ENCODE measurements around the gene RNF14. TPM values are rescaled to one million over a fixed set of nuclear protein-coding genes. Genes with fewer than 3 reads are reported as not detected.

RNF14 gene
- total RNA-seq, 1 donor from 2014 or later, result 30.4 TPM

DNA sequence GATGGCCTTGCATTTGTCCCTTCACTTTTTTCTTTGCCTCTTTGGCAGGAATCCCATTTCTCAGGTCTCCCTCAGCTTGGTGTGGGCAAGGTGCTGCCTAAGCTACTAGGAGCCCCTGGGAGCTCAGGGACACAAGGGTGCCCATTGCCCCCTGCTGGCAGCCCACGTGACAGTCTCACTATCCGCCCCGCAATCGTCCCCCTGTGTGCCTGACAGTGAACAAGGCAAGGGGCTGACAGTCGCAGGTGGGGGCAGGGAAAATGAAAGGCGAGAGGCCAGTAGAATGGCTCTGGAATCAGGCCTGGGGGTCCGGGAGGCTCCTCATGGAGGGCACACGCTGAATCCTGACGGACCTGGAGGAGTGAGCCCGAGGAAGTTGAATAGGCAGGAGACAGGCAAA lies 8.9 kb upstream of the RNF14 start:
- TF ChIP-seq, protein P1, sequence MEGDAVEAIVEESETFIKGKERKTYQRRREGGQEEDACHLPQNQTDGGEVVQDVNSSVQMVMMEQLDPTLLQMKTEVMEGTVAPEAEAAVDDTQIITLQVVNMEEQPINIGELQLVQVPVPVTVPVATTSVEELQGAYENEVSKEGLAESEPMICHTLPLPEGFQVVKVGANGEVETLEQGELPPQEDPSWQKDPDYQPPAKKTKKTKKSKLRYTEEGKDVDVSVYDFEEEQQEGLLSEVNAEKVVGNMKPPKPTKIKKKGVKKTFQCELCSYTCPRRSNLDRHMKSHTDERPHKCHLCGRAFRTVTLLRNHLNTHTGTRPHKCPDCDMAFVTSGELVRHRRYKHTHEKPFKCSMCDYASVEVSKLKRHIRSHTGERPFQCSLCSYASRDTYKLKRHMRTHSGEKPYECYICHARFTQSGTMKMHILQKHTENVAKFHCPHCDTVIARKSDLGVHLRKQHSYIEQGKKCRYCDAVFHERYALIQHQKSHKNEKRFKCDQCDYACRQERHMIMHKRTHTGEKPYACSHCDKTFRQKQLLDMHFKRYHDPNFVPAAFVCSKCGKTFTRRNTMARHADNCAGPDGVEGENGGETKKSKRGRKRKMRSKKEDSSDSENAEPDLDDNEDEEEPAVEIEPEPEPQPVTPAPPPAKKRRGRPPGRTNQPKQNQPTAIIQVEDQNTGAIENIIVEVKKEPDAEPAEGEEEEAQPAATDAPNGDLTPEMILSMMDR (IDR thresholded peaks at IDR 0.05), result no peak
- Mint-ChIP-seq H3K4me1 (peaks cover 18% of the 10 kb centered on the region), H3K36me3 (ENCODE audit: low read depth) (peaks cover 2% of the 10 kb centered on the region), H3K27ac (no peak overlapping the region), H3K27me3 (peaks cover 3% of the 10 kb centered on the region), H3K4me3 (no peak overlapping the region), H3K9me3 (no peaks in the 10 kb centered on the region)
- CTCF ChIA-PET, result interaction anchor here (0.8 to 6.9 kb wide), 29 partner anchors 10 to 368 kb away, joined by 3 to 133 read pairs (median 8); partner anchors contain the start of genes DELE1, FCHSD1, GNPDA1 and RNF14
- intact Hi-C loops (cut with micrococcal nuclease), result loop anchor here (1.0 to 2.0 kb wide), 9 partner anchors 9 to 368 kb away; partner anchors contain the start of genes DELE1 and RNF14
- DNase-seq, result no peak
- ATAC-seq (ENCODE audit: low read depth), result no peak
- POLR2A ChIA-PET, result interaction anchor here (1.0 to 2.6 kb wide), 3 partner anchors 10 to 268 kb away, joined by 6 to 18 read pairs (median 11); partner anchors contain the start of genes DELE1 and RNF14

DNA sequence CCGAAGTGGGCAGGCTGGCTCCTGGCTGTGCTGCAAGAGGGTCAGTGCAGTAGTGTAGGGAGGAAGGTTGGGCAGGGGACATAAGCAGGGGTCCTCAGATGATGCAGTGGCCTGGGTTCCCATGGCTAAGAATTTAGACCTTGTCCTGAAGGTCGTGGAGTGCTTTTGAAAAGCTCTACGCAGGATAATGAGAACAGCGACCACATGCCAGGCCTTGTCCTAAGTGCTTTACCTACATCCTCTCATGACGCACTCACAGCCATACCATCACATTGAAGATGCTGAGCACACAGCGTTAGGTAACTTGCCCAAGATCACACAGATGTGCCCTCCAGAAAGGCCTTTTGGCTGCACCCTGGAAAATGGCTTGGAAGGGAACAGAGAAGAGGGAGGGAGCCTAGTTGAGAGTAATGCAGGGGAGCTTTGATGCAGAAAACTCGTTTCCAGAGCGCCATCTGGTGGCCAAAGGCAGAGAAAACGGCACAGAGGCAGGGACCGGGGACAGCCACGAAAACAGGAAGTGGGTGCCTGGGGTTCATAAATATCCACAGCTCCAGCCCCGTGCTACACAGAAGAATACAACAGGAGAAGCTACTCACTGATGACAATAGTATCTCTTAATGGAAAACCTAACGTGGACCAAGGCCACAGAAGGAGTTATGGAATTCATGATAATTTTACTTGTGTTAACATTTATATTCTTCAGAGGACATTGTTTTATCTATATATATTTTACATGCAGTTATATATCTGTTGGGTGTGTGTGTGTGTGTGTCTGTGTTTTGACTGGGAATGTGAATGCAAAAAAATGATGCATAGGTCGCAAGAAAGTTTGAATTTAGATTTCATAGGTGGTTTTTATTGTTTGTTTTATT lies 8.2 kb upstream of the RNF14 start:
- intact Hi-C loops (cut with micrococcal nuclease), result loop anchor here (1.0 to 2.0 kb wide), 9 partner anchors 9 to 368 kb away; partner anchors contain the start of genes DELE1 and RNF14
- DNase-seq (peak; percentile 77), ATAC-seq (ENCODE audit: low read depth) (peak; percentile 99)
- Mint-ChIP-seq H3K27me3 (peaks cover 3% of the 10 kb centered on the region), H3K9me3 (no peaks in the 10 kb centered on the region), H3K36me3 (ENCODE audit: low read depth) (peaks cover 2% of the 10 kb centered on the region), H3K27ac (peak overlapping the region; percentile 75), H3K4me1 (peaks cover 18% of the 10 kb centered on the region), H3K4me3 (peak overlapping the region; percentile 9)
- ChIA-PET CTCF (interaction anchor here (0.6 to 6.9 kb wide), 37 partner anchors 9 to 397 kb away, joined by 3 to 133 read pairs (median 5); partner anchors contain the start of genes DELE1, FCHSD1, GNPDA1 and RNF14), POLR2A (interaction anchor here (0.6 to 2.6 kb wide), 7 partner anchors 9 to 342 kb away, joined by 3 to 18 read pairs (median 4); partner anchors contain the start of genes DELE1, DIAPH1 and RNF14)
- TF ChIP-seq, protein P1 (IDR thresholded peaks at IDR 0.05), result no peak

DNA sequence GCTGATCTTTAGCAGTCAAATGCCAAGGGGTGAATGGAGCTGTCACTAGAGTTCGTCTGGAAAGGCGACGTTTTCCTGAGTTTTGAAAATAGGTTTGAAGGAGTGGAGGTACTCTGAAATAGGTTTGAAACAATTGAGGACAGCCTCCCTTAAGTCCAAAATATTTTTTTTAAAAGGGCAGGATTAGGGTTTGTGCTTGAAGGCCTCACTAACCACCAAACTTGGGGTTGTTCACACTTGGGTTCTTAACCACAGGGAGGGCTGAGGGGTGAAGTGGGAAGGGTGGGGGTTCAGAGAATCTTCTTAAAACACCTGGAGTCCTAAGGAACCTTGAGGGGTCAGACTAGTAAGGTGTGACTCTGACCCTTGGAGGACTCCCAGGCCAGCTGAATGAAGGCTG lies 7.4 kb upstream of the RNF14 start:
- Mint-ChIP-seq H3K36me3 (ENCODE audit: low read depth) (peaks cover under 1% of the 10 kb centered on the region), H3K4me3 (no peak overlapping the region), H3K27ac (no peak overlapping the region), H3K4me1 (peaks cover 20% of the 10 kb centered on the region), H3K9me3 (no peaks in the 10 kb centered on the region), H3K27me3 (peaks cover 3% of the 10 kb centered on the region)
- ChIA-PET CTCF (interaction anchor here (0.8 to 6.9 kb wide), 30 partner anchors 8 to 397 kb away, joined by 3 to 133 read pairs (median 8); partner anchors contain the start of genes DELE1 and RNF14), POLR2A (interaction anchor here (0.6 to 2.6 kb wide), 5 partner anchors 8 to 342 kb away, joined by 3 to 18 read pairs (median 4); partner anchors contain the start of genes DELE1, DIAPH1 and RNF14)
- intact Hi-C loops (cut with micrococcal nuclease), result loop anchor here (2.0 kb wide), 3 partner anchors 39 to 259 kb away; partner anchors contain the start of gene DELE1
- ATAC-seq (ENCODE audit: low read depth) (no peak), DNase-seq (no peak)
- TF ChIP-seq, protein P1 (IDR thresholded peaks at IDR 0.05), result no peak

DNA sequence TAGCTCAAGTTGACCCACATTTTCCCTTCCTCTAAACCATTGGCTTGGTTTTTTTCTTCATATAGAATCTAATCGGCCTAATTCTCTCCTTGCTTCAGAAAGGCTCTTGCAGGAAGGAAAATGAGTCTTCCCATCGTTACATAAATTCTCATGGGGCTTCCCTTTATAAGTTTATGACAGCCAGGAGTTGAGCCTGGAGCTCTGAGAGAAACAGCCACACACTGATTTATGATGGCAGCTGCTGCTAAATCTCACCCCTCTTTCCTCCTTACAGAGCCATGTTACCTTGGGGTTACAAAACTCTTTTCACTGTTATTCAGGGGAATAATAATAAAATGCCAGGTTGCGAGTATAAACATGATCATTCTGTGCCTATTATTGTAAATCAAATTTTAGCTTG lies 5.2 kb upstream of the RNF14 start:
- POLR2A ChIA-PET, result no interaction called here
- intact Hi-C loops (cut with micrococcal nuclease), result no loop called here
- CTCF ChIA-PET, result interaction anchor here (1.1 kb wide), 1 partner anchor 272 kb away, joined by 5 read pairs; no protein-coding TSS in a partner anchor
- Mint-ChIP-seq H3K9me3 (no peaks in the 10 kb centered on the region), H3K4me3 (no peak overlapping the region), H3K27ac (no peak overlapping the region), H3K36me3 (ENCODE audit: low read depth) (no peaks in the 10 kb centered on the region), H3K27me3 (peaks cover 2% of the 10 kb centered on the region), H3K4me1 (peaks cover 35% of the 10 kb centered on the region)
- TF ChIP-seq, protein P1 (IDR thresholded peaks at IDR 0.05), result no peak
- ATAC-seq (ENCODE audit: low read depth) (no peak), DNase-seq (no peak)

All from activated B cell treated with CpG ODN at 0.5 μM for 24 hours (primary cell).